HG02943 (cell line): ENCODE measurements around the gene SUCLG2.

ENCODE experiments used
- ATAC-seq: cut with Tn5 transposase; IDR thresholded peaks from one replicate; pipeline ENCODE4 v1.9.1; 2021; ENCODE audit warnings: mild to moderate bottlenecking, low read depth, moderate library complexity; ENCODE audit not compliant: unreplicated experiment

The SUCLG2 gene

DNA sequence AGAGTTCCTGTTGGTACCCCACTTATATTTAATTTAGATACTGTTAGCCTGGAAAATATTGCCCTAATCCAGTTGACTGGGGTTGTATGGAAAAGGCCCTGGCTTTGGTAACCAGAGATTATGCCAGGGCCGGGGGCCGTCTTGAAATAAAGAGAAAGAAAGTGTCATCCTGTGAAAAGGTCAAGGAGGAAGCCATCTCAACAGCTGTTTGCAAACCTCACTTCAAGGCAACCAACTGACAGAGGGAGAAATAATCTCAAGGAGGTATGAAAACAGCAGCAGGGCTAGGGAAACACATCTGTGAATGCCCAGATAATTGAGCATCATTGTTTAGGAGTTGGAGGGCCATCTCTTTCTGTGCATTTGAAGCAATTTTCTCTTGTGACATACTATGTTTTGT lies 190.8 kb downstream of the SUCLG2 start:
- no peak for ATAC-seq

DNA sequence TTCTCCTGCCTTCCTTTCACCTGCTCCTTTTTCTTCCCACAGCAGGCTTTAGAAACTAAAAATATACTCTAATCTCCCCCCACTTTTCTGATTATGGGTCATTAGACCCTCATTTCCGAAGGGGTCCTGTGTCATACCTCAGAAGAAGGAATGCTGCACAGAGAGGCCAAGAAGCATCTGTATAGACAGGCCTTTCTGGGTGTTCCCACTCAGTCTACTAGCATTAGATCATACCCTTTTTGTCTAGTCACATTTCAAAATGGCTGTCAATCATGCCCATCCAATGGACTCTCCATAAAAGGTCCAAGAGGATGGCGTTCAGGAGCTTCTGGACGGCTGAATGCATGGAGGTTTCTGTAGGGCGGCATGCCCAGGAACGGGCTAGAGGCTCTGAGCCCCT lies 192.2 kb downstream of the SUCLG2 start:
- ATAC-seq: no peak

DNA sequence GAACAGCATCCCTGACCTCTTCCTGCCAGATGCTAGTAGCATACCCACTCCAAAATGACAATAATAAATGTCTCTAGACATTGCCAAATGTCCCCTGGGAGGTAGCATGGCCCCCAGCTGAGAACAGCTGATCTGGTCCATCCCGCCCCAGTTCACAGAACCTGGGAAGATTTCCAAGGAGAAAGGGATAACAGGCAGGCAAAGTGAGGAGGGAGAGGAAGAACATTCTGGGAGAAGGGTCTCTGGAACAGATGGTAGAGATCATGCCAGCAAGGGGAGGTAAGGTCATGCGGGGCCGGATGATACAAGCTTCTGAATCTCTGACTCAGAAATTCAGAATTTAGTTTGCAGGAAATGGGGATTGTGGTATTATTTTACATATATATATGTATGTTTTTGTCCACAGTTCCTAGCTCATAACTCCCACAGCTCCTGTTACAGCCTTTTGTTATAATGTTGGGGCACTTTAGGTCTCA lies 192.7 kb downstream of the SUCLG2 start:
- no peak for ATAC-seq

DNA sequence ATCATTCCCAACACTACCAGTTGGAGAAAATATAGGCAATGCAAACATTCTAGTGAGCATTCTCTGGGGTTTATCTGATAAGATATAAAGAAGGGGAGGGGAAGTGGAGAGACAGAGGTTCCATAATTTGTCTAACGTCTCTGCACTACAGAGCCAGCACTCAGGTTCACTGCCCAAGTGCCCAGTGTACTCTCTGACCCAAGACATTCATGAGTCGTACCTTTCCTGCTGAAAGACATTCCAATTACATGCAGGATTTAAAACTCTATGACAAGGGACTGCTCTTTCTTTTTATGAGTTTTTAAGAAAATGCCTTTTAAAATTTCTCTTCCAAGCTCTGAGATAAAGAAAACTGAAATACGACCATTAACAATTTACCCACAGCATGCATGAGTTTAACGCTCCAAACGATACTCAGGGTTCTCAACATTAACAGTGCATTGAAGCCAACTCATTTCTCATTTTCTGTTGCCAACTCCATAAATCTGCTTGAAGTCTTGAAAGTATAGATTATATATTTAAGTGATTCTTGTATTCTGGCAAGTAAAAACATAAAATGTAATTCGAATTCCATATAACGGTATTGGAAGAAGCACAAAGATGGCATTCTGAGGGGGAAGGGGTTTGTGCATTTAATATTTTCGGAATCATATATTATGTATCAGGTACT lies 193.4 kb downstream of the SUCLG2 start:
- no peak for ATAC-seq

DNA sequence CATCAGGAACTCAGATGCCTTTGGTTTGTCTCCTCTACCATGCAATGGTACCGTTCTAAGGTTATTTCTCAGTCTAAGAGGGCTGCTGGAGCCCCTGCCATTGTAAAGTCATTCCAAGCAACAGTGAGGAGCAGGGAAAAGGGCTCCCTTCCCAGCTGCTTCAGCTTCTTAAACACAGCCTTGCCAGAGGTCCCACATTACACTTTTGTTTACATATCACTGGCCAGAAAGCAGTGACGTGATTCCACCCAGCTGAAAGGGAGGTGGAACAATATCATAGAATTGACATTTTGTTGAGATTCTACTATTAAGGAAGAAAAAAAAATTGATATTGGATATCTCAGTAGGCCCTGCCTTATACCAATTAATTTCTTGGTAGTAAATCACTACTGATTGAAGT lies 194.6 kb downstream of the SUCLG2 start:
- no peak for ATAC-seq

DNA sequence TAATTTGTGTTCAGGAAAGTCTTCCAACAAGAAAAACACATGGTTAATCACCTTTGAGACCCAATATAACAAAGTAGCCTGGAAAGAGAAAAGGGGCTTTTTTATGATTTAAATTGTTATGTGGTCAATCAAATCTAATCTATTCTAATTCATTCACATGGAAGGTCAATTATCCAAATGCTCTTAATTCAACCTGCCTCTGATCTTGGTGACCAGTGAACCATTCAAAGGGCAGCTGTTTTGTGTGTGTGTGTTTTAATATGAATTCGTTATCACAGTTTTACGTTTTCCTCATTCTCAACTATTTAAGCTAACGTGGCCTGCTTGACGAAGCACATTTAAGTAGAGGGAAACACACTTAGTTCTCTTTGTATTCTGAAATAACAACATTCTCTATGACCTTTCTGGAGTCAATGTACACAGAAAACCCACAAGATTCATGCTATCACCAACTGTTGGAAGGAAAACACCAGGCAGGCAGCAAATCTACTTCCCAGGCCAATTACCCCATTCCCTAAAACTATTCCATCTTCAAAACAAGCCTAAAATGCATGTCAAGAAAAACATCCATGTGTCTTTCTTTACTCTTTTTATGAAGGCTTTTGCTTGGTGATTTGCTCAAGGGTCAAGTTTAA lies 195.4 kb downstream of the SUCLG2 start:
- no peak for ATAC-seq

DNA sequence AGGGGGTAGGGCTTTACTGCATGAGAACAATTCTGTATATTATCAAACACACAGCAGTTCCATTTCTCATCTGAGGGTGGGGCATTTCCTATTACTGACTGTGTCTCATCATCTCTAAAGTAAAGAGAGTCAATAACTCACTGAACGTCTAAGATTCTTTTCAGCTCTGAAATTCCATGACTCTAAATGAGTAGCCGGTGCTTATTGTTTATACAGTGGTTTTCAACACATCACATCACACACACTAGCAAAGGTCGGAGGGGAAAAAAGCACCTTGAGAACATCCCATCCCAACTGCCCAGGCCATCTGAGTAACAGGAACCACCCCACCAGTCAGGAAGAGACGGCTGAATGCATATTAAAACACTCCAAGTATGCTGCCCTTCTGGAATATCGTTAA lies 196.0 kb downstream of the SUCLG2 start:
- ATAC-seq: no peak

DNA sequence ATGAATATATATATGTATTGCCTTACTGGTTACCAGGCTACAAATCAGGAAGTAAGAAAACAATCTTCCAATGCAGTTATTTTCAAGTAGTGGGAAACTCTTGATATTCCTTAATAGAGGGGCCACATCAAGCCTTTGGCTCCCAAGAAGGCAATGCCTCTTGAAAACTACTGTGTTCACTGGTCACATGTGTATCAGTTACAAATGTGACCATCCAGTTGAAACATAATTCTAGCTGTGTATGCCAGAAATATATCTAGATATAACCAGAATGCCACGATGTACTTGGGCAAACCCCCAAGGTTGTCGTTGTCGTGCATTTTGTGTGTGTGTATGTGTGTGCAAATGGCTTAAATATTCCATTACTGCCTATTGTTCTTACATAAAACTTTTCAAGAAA lies 200.8 kb downstream of the SUCLG2 start:
- no peak for ATAC-seq

DNA sequence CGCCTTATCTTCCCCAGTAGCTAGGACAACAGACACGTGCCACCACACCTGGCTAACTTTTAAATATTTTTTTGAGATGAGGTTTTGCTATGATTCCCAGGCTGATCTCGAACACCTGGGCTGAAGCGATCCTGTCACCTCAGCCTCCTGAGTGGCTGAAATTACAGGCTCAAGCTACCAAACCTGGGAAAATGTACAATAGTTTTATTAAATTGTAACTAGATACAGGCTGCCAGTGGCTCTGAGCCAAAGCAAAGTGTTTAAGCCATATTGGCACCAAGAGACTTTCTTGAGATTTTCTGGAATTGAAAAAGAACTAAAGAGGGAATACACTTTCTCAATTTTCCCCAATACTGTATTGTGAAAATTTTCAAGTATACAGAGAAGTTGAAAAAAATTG lies 204.3 kb downstream of the SUCLG2 start:
- ATAC-seq: no peak

DNA sequence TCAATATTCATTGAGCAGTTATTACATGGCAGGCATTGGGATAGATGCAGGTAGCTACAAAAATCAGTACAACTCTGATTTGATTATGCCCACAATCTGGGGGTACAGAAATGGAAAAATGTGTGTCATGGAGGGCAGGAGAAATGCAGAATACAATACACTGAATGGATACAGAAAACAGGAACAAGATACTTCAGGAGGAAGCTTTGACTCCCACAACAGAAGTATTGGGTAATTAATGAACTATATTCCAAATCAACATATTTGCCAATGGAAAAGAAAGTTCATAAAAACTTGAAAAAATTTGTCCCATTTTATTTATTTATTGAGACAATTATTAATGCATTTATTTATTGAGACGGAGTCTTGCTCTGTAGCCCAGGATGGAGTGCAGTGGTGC lies 207.0 kb downstream of the SUCLG2 start:
- ATAC-seq: no peak

DNA sequence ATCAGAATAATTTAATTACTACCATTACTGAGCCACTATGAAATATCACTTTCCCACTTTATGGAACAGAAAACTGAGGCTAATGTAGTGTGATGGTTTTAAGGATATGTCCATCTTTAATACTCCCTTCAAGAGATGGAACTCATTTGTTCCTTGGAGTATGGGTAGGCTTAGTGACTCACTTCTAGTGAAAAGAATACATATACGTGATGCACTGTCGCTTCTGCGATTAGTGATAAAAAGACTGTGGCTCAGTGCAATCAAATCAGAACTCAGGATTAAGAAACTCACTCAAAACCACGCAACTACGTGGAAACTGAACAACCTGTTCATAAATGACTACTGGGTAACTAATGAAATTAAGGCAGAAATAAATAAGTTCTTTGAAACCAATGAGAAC lies 216.6 kb downstream of the SUCLG2 start:
- no peak for ATAC-seq

DNA sequence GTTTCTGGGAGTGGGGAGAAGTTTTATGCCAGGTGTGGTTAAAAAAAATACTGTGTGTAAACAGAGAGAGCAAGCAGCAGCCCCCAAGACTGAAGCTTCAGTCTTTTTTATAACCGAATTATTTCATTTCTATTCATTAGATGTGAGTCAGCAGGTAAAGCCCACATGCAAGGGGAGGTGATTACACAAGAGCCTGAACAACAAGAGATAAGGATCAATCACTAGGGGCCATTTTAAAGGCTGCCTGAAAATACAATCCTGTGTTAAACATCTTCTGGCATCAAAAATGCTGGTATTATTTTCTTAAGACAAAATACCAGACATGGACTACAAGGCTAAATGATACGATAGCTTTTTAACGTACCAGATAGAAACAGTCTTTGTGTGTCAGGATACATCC lies 217.3 kb downstream of the SUCLG2 start:
- no peak for ATAC-seq

DNA sequence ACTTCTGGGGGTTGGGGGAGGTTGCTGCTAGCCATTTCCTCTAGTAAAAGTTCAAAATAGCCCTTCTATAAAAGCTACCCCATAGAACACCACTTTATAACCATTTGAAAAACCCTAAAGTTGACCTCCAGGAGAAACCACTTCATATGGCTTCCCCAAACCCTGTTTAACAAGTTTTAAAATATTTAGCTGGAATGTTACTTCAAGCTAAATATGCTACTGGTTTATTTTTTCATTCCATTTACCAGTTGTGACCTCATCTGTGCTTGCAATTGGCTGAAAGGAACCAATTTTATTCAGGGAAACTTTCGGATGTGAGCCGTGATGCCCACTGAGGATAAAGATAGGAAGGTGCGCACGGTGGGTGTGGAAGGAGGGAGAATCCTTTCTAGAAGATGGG lies 221.3 kb downstream of the SUCLG2 start:
- no peak for ATAC-seq

DNA sequence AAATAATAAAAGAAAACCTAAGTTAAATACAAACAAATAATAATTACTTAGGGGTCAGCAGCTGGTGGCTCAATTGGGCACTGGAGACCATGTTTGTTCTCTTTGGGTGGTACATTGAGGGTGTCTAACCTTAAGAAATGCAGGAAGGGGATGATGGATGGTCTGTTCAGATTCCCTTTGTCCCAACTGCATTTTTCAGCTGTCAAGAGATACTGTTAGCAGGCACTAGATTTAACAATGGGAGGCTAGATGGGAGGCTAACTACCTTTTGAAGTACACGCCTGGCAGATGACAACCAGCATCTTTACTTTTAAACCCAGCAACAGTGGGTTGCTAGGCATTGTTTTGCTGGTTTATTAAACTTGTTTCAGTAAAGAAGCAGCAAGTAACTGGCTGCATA lies 222.5 kb downstream of the SUCLG2 start:
- no peak for ATAC-seq

DNA sequence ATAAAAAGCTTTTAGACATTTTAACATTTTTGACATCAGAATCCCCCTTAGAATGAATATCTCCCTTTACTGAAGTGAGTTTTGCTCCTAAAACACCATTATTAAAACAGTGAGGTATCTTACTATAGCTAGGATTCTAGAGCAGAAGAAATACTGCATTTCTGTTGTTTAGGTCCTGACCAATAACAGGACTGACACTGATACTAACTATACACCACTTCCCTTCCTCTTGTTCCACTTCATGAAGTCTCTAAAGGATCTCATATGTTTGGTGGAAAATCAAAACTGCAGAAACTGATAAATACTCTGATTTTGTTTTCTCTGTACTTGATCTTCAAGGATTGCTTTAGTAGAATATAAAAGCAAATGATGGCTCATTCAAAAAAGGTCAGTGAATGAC lies 230.7 kb downstream of the SUCLG2 start:
- no peak for ATAC-seq

DNA sequence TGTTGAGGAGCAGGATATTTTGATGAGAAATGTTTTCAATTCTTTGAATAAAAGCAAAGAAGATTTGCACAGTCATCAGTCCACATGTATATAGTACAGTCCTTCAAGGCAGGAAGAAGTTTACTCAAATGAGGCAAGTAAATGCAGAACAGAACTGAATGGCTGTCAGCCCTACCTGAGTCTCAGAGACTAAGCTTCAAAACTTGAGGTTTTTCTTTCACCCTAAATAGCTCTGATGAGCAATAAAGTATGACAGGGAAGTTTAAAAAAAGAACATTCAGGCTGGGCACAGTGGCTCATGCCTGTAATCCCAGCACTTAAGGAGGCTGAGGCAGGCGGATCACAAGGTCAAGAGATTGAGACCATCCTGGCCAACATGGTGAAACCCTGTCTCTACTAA lies 232.5 kb downstream of the SUCLG2 start:
- ATAC-seq: no peak

DNA sequence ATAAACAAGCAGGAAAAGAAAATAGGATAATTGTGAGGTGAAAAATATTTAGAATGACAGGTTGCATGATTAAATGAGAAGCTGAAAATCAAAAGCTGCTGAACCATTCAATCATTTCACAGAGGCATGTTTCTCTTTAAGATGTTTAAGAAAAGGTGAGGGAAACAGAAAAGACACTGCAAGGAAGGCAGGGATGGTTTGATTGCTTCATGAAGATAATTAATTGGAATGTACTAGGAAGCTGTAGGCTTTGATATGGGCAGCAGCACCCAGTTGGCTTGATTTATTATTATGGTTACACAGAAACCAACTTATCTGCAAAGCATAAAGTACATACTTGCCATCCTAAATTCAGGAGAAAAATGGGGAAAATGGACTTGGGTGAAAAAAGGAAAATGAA lies 234.6 kb downstream of the SUCLG2 start:
- no peak for ATAC-seq

DNA sequence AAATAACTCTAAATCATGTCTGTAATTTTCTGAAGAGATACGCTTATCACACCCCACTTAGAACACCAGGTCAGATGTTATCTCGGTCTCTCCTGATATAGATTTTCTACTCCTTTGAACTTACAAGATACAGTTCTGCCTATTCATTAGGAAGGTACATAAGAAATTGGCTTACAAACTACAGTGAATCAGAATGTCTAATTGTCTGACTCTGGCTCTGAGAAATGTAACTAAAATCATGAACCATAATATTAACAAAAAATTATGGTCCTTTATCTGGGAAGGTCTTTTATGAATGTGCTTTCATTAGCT lies 235.2 kb downstream of the SUCLG2 start:
- no peak for ATAC-seq

DNA sequence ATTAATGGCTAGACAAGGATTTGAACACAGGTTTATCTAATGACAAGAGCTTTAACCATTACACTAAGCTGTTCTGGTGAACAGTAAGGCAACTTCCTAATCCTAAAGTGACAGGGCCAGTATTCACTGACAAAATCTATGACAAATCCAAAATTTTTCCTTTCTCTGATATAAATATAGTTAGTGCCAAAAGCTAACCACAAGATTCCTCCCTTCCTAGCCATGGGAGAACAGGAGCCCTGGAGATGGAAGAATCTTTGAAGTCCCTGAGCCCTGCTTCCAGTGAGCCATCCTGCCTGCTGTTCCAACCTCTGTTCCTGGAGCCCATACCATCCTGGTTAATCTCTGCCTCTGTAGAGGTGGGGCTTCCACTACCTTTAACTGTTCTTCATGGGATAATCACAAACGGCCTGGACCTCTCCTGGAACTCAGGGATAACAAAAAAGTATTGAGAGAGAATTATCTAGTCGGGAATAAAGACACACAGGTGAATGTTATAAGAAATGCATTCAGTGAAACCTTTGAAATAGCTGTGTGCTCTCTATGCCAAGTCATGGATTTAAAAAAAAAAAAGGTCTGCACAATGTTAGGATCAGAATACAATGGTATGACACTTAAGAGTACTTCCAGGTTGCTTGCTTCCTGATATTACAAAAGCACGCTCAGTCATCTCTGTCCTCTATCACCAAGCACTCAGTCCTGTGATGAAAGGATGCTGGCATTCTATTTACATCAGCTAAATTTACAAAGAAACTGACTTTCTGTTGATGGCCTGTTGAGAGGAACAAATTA lies 235.8 kb downstream of the SUCLG2 start:
- ATAC-seq: no peak

DNA sequence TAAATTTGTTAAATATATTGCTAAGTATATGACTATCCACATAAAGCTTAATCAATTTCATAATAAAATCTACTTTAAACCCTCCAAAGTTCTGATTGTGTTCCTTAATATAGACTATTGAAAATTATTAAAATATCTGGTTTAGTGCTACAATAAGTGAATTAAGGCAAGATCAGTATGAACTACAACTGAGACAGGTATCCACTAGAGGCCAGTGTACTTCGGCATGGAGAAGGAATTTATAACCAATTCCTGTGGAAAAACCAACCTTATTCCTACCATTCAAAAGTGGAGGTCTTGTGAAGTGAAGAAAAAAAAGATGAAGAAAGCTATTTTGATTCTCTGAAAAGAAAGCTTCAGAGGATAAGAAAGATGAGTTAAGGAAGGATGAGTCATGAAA lies 237.7 kb downstream of the SUCLG2 start:
- no peak for ATAC-seq

DNA sequence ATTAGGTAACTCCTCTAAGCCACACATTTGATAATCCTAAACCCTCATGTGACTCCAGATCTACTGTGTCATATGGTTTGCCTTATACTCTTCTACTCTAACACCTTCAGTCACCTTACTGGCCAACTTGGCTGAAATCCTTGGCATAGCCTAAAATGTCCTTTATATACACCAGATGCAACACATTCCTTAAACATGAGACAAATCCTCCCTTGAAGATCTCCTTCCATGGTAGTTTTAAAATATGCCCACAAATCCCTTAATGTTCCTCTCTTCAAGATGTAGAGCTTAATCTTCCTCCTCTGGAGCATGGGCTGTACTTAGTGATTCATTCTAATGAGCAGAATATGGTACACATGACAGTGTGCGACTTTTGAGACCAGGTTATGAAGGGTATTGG lies 238.9 kb downstream of the SUCLG2 start:
- no peak for ATAC-seq

DNA sequence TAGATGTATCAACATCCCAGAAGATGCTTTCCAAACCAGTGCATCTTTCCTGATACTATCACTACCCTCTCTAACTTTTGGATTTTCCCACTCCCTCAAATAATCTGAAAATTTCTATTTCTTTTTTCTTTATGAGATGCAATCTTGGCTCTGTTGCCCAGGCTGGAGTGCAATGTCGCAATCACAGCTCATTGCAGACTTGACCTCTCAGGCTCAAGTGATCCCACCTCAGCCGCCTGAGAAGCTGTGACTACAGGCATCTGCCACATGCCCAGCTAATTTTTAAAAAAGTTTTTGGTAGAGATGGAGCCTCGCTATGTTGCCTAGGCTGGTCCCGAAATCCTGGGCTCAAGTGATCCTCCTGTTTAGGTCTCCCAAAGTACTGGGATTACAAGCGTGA lies 239.7 kb downstream of the SUCLG2 start:
- no peak for ATAC-seq
